H9 (cell line): ENCODE measurements around the gene PKMYT1. TPM values are rescaled to one million over a fixed set of nuclear protein-coding genes. Genes with fewer than 3 reads are reported as not detected.

ENCODE experiments used
- DNase-seq: peaks from one replicate; pipeline ENCODE4 v3.0.0-alpha.2; 2017
- H2AFZ ChIP-seq: one replicate; pipeline ENCODE4 v1.6.1; 2013; ENCODE audit warnings: mild to moderate bottlenecking, low read length, control low read depth, moderate library complexity
- H2AK5ac ChIP-seq: 2 replicates; pipeline ENCODE4 v1.6.1; 2013; ENCODE audit warnings: low read length, control low read depth, mixed read lengths; ENCODE audit not compliant: insufficient read length
- H2BK120ac ChIP-seq: one replicate; pipeline ENCODE4 v1.6.1; 2013; ENCODE audit warnings: low read depth, mild to moderate bottlenecking, low read length, control low read depth, inconsistent platforms; ENCODE audit not compliant: poor library complexity, severe bottlenecking
- H2BK12ac ChIP-seq: 2 replicates; pipeline ENCODE4 v1.6.1; 2013; ENCODE audit warnings: low read length, control low read depth, mixed read lengths, low read depth; ENCODE audit not compliant: insufficient read length
- H2BK15ac ChIP-seq: 2 replicates; pipeline ENCODE4 v1.6.1; 2013; ENCODE audit warnings: low read depth, low read length, control low read depth
- H2BK20ac ChIP-seq: one replicate; pipeline ENCODE4 v1.6.1; 2013; ENCODE audit warnings: low read depth, mild to moderate bottlenecking, low read length, control low read depth, inconsistent platforms; ENCODE audit not compliant: poor library complexity, severe bottlenecking
- H2BK5ac ChIP-seq: 2 replicates; pipeline ENCODE4 v1.6.1; 2013; ENCODE audit warnings: low read length, control low read depth, mixed read lengths; ENCODE audit not compliant: insufficient read length
- H3K14ac ChIP-seq: 2 replicates; pipeline ENCODE4 v1.6.1; 2013; ENCODE audit warnings: low read length, control low read depth; ENCODE audit not compliant: insufficient read depth
- H3K18ac ChIP-seq: 2 replicates; pipeline ENCODE4 v1.6.1; 2013; ENCODE audit warnings: low read depth, mild to moderate bottlenecking, mixed read lengths, low read length, control low read depth; ENCODE audit not compliant: insufficient read length
- H3K23ac ChIP-seq: 2 replicates; pipeline ENCODE4 v1.6.1; 2013; ENCODE audit warnings: low read length, control low read depth, mixed read lengths, low read depth; ENCODE audit not compliant: insufficient read length
- H3K23me2 ChIP-seq: 2 replicates; pipeline ENCODE4 v1.6.1; 2013; ENCODE audit warnings: low read depth, mild to moderate bottlenecking, mixed read lengths, low read length, control low read depth; ENCODE audit not compliant: insufficient read length, poor library complexity, severe bottlenecking
- H3K27ac ChIP-seq: 2 replicates; pipeline ENCODE4 v1.5.1; 2013; ENCODE audit warnings: low read length, control low read depth, mixed read lengths, low read depth; ENCODE audit not compliant: insufficient read length
- H3K27me3 ChIP-seq: 2 replicates; pipeline ENCODE4 v1.6.1; 2013; ENCODE audit warnings: low read length, control low read depth, inconsistent platforms; ENCODE audit not compliant: insufficient read depth
- H3K4ac ChIP-seq: 2 replicates; pipeline ENCODE4 v1.6.1; 2013; ENCODE audit warnings: low read depth, mild to moderate bottlenecking, control low read depth, inconsistent platforms, low read length, moderate library complexity
- H3K4me1 ChIP-seq: 2 replicates; pipeline ENCODE4 v1.6.1; 2013; ENCODE audit warnings: low read length, control low read depth, inconsistent platforms; ENCODE audit not compliant: insufficient read depth
- H3K4me2 ChIP-seq: 2 replicates; pipeline ENCODE4 v1.6.1; 2013; ENCODE audit warnings: low read length, control low read depth, mixed read lengths; ENCODE audit not compliant: insufficient read length, insufficient read depth
- H3K56ac ChIP-seq: 2 replicates; pipeline ENCODE4 v1.6.1; 2013; ENCODE audit warnings: low read depth, mild to moderate bottlenecking, mixed read lengths, low read length, control low read depth; ENCODE audit not compliant: insufficient read length
- H3K79me1 ChIP-seq: 2 replicates; pipeline ENCODE4 v1.6.1; 2013; ENCODE audit warnings: low read depth, mild to moderate bottlenecking, moderate library complexity, low read length, control low read depth, inconsistent platforms; ENCODE audit not compliant: insufficient read depth, poor library complexity, severe bottlenecking
- H3K79me2 ChIP-seq: 2 replicates; pipeline ENCODE4 v1.6.1; 2013; ENCODE audit warnings: low read length, control low read depth, inconsistent platforms; ENCODE audit not compliant: insufficient read depth
- H3K9ac ChIP-seq: 2 replicates; pipeline ENCODE4 v1.6.1; 2013; ENCODE audit warnings: low read length, control low read depth, mixed read lengths; ENCODE audit not compliant: insufficient read length; ENCODE audit errors: extremely low read depth
- H3K9me3 ChIP-seq: one replicate; pipeline ENCODE4 v1.6.1; 2013; ENCODE audit warnings: low read depth, low read length, inconsistent platforms; ENCODE audit not compliant: control insufficient read depth
- H3T11ph ChIP-seq: one replicate; pipeline ENCODE4 v1.6.1; 2013; ENCODE audit warnings: mild to moderate bottlenecking, low read length, control low read depth, inconsistent platforms
- H4K20me1 ChIP-seq: one replicate; pipeline ENCODE4 v1.6.1; 2013; ENCODE audit not compliant: control insufficient read depth, insufficient read length, insufficient read depth
- H4K5ac ChIP-seq: 2 replicates; pipeline ENCODE4 v1.6.1; 2013; ENCODE audit warnings: low read depth, mild to moderate bottlenecking, mixed read lengths, low read length, control low read depth; ENCODE audit not compliant: insufficient read length
- H4K8ac ChIP-seq: replicated peaks from 2 replicates; pipeline ENCODE4 v1.6.1; 2013; ENCODE audit warnings: low read length, control low read depth, mixed read lengths, low read depth; ENCODE audit not compliant: insufficient read length
- H4K91ac ChIP-seq: 2 replicates; pipeline ENCODE4 v1.6.1; 2013; ENCODE audit warnings: low read depth, mild to moderate bottlenecking, moderate library complexity, mixed read lengths, low read length, control low read depth; ENCODE audit not compliant: insufficient read length
- H3K27ac Mint-ChIP-seq, 3 experiments: 2 replicates in 2 of 3; 3 replicates in 1 of 3; pipeline ENCODE4 v1.8.0; 2020 to 2021; ENCODE audit warnings: mixed read lengths in 3 of 3, mild to moderate bottlenecking in 1 of 3, moderate library complexity in 1 of 3
- H3K27me3 Mint-ChIP-seq: 2 replicates; pipeline ENCODE4 v1.8.0; 2021; ENCODE audit warnings: low read depth, mild to moderate bottlenecking, moderate library complexity, mixed read lengths
- H3K36me3 Mint-ChIP-seq, 3 experiments: 2 replicates in 2 of 3; 3 replicates in 1 of 3; pipeline ENCODE4 v1.8.0; 2020 to 2021; ENCODE audit warnings: low read depth in 3 of 3, mixed read lengths in 3 of 3; ENCODE audit not compliant: insufficient read depth in 1 of 3
- H3K4me1 Mint-ChIP-seq, 2 experiments: 2 replicates each; pipeline ENCODE4 v1.8.0; 2020; ENCODE audit warnings: mixed read lengths in 2 of 2
- H3K4me3 Mint-ChIP-seq, 2 experiments: 2 replicates in 1 of 2; 3 replicates in 1 of 2; pipeline ENCODE4 v1.8.0; 2020 to 2021; ENCODE audit warnings: mild to moderate bottlenecking in 2 of 2, mixed read lengths in 2 of 2, moderate library complexity in 1 of 2
- H3K9me3 Mint-ChIP-seq, 2 experiments: 2 replicates in 1 of 2; 3 replicates in 1 of 2; pipeline ENCODE4 v1.8.0; 2020; ENCODE audit warnings: mild to moderate bottlenecking in 2 of 2, mixed read lengths in 2 of 2, moderate library complexity in 1 of 2
- CTCF ChIP-seq: fragments of 200-600 bp; sonication (generic); conservative IDR thresholded peaks from 3 replicates; pipeline ENCODE4 v1.8.0; 2021; ENCODE audit warnings: antibody characterized with exemption, mild to moderate bottlenecking
- WGBS: extraction: QIAGEN DNeasy Blood & Tissue Kit; methylation state at CpG from one replicate; pipeline ENCODE4 v1.1.7; 2013; ENCODE audit warnings: missing lambda C conversion rate, low lambda C conversion rate, mixed read lengths; ENCODE audit not compliant: insufficient read length; ENCODE audit errors: extremely low coverage; 5-methylcytosine and 5-hydroxymethylcytosine counted together
- total RNA-seq: library from RNA; stranded (reverse); gene quantifications from 2 replicates; pipeline ENCODE4 v1.2.1, GENCODE V29; 2021

Gene PKMYT1
- total RNA-seq, 1 experiment from 2014 or later, result 114 TPM

GRCh38 chr16:2937170-2937569 lies 43.1 kb downstream of the PKMYT1 start:
- Histone ChIP-seq H2BK20ac (no peak overlapping the region), H3K27me3 (no peaks in the 10 kb centered on the region), H3K79me2 (no peaks in the 10 kb centered on the region), H3K23me2 (no peaks in the 10 kb centered on the region), H3K4me2 (no peak overlapping the region), H4K91ac (no peak overlapping the region), H3K14ac (no peak overlapping the region), H3K23ac (no peak overlapping the region), H3K9ac (no peak overlapping the region), H3K56ac (no peak overlapping the region), H2BK12ac (no peak overlapping the region), H3K18ac (no peak overlapping the region), H2AFZ (no peak overlapping the region), H2BK120ac (no peak overlapping the region), H3T11ph (no peak overlapping the region), H4K5ac (no peak overlapping the region), H2AK5ac (no peak overlapping the region), H3K9me3 (no peaks in the 10 kb centered on the region), H3K79me1 (no peaks in the 10 kb centered on the region), H4K8ac (no peak overlapping the region), H3K4me1 (no peaks in the 10 kb centered on the region), H3K27ac (no peak overlapping the region), H2BK15ac (no peak overlapping the region), H2BK5ac (no peak overlapping the region), H4K20me1 (no peaks in the 10 kb centered on the region), H3K4ac (no peak overlapping the region)
- WGBS, result no CpG with 5 or more reads among the region's 24 CpGs
- Mint-ChIP-seq H3K4me1 (no peaks in the 10 kb centered on the region), H3K9me3 (no peaks in the 10 kb centered on the region), H3K36me3 (peaks cover 10 to 26% (median 22%) of the 10 kb centered on the region in 3 experiments), H3K4me3 (no peak overlapping the region), H3K27me3 (no peaks in the 10 kb centered on the region), H3K27ac (no peak overlapping the region)
- no peak for TF ChIP-seq CTCF
- no peak for DNase-seq
